Inferior parietal cortex (tissue), 1 donor: Measurements from ENCODE around the gene RACK1.

ENCODE experiments used
- DNase-seq: peaks from one replicate; pipeline ENCODE4 v3.0.0-alpha.2; 2016; ENCODE audit errors: extremely low spot score

Gene RACK1

GRCh38 chr5:181259974-181260719, 16.4 kb upstream of the RACK1 start:
- no peak for DNase-seq

- DNase-seq = no peak
Observed at GRCh38 chr5:181259283-181259682, 15.6 kb upstream of the RACK1 start.

- no peak for DNase-seq
Observed at GRCh38 chr5:181258576-181258975, 14.9 kb upstream of the RACK1 start.

GRCh38 chr5:181255836-181256578, 12.3 kb upstream of the RACK1 start:
- DNase-seq = no peak

- no peak for DNase-seq
Observed at GRCh38 chr5:181255276-181255675, 11.6 kb upstream of the RACK1 start.

GRCh38 chr5:181248277-181248676, 4.6 kb upstream of the RACK1 start:
- no peak for DNase-seq

- DNase-seq = peak; percentile 83
Observed at GRCh38 chr5:181246276-181247049, 2.8 kb upstream of the RACK1 start.

- no peak for DNase-seq
Observed at GRCh38 chr5:181245427-181246275, 1.9 kb upstream of the RACK1 start.

GRCh38 chr5:181243018-181243563, 615 bp downstream of the RACK1 start:
- DNase-seq = no peak

- DNase-seq = no peak
Observed at GRCh38 chr5:181242031-181242451, 1.7 kb downstream of the RACK1 start.

- DNase-seq = no peak
Observed at GRCh38 chr5:181241393-181241975, 2.2 kb downstream of the RACK1 start.

- no peak for DNase-seq
Observed at GRCh38 chr5:181239062-181239663, 4.5 kb downstream of the RACK1 start.

- DNase-seq = no peak
Observed at GRCh38 chr5:181237729-181238385, 5.8 kb downstream of the RACK1 start.

- DNase-seq = no peak
Observed at GRCh38 chr5:181236954-181237641, 6.6 kb downstream of the RACK1 start.

GRCh38 chr5:181236471-181236870, 7.2 kb downstream of the RACK1 start:
- DNase-seq = no peak

- no peak for DNase-seq
Observed at GRCh38 chr5:181235689-181236366, 7.9 kb downstream of the RACK1 start.

- DNase-seq = no peak
Observed at GRCh38 chr5:181235323-181235688, 8.4 kb downstream of the RACK1 start.

GRCh38 chr5:181234455-181235306, 9.0 kb downstream of the RACK1 start:
- no peak for DNase-seq
